GF-D8 (cell line): ENCODE data around the gene NCOA7.
"Not testable (repeated sequence)": the region's sequence is repeated elsewhere in the genome, so short reads cannot be mapped to it uniquely, and the experiment has no call there.

Experiments used
- DNase-seq: peaks from one replicate; lab custom pipeline; 2025; lab: John Stamatoyannopoulos, UW

NCOA7 gene

DNA sequence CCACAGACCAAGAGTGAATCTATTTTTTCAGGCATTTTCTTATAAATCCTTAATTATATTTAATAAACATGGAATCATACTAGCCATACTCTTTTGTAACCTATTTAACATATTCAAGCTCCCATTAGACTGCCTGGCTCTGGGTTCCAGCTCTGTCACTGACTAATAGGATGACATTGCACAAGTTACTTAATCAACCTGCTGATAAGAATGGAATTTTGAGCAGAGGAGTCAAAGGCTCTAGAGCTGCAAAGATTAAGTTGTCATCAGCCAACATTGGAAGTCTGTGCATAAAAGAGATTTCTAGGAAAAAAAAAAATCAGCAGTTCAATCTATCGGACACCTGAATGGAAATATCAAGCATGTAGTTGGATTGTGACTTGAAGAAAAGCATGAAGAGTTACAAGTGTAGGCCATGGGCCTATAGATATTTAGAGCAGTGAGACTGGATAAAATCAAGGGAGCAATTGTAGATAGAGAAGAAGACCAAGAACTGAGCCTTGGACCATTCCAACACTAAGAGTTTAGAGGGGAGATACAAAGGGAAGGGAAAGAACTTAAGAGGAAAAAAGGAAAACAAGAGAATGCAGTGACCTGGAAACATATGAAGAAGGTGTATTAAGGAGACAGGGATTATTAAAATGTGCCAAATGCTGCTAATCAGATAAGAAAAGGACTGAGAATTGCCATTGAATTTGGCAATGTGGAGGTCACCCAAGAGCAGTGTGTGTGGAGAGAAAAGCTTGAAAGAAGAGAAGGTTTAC is 154.8 kb downstream of the NCOA7 start:
- DNase-seq = peak; percentile 40

DNA sequence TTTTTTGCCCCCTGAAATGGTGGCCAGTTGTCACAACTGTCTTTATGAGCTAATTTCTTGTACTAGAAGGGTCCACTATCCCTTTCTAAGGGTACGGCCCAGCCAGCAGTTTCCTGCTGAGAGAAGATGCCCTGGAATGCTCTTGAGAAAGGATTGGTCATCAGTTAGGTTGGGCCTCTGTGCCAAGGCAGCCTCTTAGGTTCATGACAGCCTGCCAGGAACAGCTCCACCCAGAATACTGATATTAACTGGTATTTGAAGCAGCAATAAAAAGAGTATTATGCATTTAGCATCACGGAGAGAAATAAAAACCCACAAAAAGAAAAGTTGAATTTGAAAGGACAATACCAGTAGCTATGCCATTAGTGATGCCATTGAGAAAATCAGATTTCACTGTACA is 156.9 kb downstream of the NCOA7 start:
- DNase-seq = no peak

DNA sequence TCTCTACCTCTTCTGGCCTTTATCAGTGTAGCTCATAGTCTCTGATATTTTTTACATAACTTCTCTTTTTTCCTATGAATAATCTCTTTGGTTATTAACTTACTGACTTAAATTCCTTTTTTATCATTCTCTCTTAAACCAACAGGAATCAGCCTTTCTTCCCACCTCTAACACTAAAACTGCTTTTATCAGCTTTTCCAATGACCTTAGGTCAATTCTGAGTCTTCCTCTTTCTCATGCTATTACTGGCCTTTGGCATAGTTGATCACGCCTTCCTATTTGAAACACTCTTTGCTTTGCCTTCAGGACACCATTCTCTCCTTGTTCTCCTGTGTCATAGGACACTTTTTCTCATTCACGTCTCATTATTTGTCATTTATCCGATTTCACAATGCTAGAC is 157.7 kb downstream of the NCOA7 start:
- DNase-seq = no peak

DNA sequence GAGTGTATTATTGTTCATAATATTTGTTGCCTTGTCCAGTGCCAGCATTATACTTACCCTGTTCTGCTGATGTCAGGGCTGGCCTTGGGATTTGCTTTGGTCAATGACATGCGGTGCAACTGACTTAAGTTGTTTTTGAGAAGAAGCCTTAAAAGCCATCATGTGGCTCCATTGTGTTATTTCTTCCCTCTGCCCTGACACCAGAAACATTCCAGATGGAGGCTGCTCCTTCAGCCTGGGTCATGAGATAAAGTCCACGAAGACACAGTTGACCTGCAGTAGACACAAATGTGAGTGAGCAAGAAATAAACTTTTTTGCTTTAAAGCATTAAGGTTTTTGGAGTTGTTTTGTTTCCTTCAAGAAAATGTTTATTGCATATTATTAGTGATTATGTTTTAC is 158.3 kb downstream of the NCOA7 start:
- DNase-seq = no peak

- DNase-seq = no peak
Measured at GRCh38 chr6:125950293-125950692, 159.5 kb downstream of the NCOA7 start.

DNA sequence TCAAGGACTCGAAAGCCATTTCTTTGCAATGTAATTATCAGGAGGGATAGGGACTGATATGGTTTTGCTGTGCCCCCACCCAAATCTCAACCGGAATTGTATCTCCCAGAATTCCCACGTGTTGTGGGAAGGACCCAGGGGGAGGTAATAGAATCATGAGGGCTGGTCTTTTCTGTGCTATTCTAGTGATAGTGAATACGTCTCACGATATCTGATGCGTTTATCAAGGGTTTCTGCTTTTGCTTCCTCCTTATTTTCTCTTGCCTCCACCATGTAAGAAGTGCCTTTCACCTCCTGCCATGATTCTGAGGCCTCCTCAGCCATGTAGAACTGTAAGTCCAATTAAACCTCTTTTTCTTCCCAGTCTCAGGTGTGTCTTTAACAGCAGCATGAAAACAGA is 160.0 kb downstream of the NCOA7 start:
- DNase-seq = not testable (repeated sequence)

DNA sequence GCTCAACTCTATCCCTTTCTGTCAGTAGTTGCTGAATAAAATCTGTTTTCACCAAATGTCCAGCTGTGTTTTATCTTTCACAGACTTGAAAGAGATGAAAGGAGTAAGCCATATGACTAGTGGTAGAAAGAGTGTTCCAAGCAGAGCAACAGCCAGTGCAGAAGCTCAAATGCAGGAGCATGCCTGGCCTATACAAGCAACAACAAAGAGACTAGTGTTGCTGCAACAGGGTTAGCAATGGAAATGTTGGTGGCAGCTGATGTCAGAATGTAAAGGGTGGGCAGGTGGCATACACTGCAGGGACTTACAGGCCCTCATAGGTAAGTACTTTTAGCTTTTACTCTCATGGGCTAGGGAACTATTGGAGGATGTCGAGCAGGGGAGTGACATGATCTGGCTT is 160.6 kb downstream of the NCOA7 start:
- DNase-seq = no peak

DNA sequence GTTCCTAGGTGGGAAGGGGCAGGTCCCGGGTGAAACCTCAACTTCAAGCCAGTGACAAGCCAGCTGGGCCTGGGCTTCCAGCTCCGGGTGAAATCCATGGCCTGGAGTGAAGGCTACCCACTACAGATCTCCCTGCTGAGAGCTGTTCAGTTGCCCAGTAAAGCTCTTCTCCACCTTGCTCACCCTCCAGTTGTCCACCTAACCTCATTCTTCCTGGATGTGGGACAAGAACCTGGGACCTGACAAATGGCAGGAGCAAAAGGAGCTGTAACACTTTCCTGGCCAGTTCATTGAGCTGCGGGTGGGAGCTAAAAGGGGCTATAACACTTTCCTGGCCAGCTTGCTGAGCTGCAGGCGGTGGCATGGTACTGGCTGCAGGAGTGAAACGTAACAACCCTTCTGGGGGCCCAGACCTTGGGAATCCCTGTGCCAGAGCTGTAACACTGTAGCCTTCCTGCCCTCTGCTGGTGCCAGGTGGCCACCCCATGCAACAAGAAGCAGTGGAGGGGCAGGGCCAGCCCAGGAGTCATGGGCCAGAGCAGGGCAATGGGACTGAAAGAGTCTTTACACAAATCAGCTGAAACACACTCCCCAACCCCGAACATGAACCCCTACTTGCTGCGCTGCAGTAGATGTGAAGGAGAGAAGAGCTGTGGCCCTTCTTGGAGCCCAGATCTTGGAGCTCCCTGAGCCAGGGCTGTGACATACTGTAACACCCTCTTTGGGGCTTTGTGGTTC is 162.2 kb downstream of the NCOA7 start:
- no peak for DNase-seq

DNA sequence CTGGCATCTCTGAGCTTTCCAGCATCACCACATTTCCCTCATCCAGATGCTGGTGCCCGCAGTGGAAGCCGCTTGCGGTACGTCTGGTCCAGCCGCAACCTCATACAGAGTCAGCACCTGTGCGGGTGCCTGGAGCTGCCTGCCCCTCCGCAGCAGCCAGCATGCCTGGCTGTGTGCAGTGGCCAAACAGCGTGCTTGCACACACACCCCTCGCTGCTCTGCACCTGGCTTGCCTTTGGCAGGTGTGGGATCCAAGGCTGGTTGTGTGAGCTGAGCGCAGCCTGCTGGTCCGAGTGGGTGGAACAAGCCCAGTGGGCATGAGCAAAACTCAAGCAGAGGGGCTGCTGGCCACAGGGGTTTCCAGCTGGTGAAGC is 162.7 kb downstream of the NCOA7 start:
- DNase-seq = no peak

DNA sequence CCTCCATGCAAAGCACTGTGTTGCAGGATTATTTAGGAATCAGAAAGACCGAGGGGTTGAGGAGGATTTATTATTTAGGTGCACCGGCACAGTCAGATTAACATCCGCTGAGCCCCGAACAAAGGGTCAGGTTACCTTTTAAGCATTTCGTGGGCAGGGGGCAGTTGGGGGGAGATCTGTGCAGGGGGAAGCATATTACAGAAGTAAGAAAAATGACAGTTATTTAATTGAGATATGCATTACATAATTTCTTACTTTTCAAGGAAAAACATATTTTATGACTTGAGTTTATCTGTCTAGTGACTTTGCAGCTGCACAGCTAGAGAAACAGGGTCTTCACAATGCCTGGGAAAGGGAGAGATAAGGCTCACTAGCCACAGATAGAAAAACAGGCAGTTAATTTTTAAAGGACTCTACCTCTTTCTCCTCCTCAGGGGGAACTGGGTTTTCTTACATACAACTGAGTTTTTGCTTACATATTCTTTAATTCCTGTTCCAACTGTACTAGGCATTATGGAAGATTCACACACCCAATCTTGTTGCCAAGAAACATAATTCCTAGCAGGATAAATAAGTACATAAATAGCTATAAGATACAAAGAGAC is 164.1 kb downstream of the NCOA7 start:
- DNase-seq = no peak

DNA sequence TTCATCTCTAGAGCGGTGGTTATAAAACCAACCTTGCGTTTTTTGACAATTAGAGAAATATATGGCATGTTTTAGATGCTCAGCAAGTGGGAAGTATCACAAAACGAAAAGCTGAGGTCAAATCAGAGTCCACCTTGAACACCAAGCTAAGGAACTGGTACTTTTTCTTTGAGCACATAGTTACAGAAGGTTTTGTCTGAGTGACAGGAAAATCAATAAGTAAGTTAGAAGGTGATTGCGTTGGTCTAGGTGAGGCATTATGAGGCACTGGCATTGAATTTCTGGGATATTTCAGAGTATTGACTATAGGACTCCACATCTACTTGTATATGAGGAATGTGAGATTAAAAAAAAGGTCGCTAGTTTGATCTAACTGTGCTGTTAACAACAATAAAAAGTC is 165.2 kb downstream of the NCOA7 start:
- no peak for DNase-seq

- DNase-seq = peak; percentile 93
Measured at GRCh38 chr6:125956506-125957390, 166.0 kb downstream of the NCOA7 start, which contains the start of gene HINT3. HINT3 (plus strand) TSS chr6:125956770; CDS start chr6:125956978, 208 bp downstream.

- no peak for DNase-seq
Measured at GRCh38 chr6:125957391-125957693, 166.6 kb downstream of the NCOA7 start.

DNA sequence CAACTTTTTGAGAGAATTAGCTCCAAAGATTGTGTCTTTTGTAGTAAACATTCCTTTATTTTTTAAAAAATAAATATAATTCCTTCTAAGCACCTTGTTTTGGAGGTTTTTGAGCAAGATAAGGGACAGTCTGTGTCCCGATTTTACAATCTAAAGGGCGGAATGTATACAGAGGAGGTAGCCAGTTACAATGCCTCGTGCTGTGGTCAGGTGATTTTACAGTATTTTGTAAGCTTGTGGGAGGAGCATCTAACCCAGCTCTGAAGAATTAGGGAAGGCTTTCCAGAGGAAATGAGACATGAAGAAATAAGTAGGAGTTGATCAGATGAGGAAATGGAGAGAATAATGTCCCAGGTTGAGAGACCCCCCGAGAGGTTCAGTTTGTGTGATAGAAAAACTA is 167.1 kb downstream of the NCOA7 start:
- peak; percentile 63 for DNase-seq

- DNase-seq = no peak
Measured at GRCh38 chr6:125959041-125959440, 168.3 kb downstream of the NCOA7 start.

DNA sequence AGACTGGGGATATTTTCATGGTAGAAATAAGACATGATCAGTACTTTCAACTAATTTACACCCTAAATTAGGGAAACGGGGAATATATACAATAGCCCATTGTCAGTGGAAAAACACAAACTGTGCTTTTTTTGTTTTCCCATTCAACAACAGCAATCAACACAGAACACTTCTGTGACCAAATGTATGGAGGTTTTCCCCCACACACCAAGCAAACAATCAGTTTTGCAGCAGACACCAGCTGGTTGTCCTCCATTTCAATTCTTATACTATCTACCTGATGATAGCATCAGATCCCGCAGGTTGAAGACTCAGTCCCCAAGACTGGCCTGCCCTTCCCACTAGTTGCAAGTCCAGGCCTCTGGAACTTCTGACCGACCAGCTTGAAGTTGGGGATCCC is 170.4 kb downstream of the NCOA7 start:
- no peak for DNase-seq

DNA sequence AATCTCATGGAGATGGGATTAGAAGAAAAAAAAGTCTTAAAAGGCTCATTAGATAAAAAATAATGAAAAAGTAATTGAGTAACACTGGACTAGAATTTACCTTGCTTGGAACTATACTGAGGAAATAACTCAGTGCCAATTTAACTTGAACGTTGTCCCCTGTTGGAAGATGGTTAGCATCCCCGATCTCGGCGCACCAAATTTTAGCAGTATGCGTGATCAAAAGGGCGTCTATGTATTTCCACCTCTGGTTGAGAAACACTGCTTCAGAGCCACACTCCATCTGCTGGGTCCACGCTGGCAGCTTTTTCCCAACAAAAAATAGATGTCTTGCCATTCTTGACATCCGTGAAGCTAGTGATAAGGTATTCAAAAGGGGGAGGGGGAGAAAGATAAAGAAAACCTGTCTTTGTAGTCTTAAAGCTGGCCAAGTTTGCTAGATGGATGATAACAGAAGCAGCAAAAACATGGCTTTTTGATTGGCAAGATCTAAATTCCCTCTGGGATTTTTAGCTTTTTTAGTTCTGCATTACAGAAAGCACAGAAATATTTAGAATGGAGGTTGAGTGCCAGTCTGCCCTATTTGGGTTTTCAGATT is 172.2 kb downstream of the NCOA7 start:
- no peak for DNase-seq

DNA sequence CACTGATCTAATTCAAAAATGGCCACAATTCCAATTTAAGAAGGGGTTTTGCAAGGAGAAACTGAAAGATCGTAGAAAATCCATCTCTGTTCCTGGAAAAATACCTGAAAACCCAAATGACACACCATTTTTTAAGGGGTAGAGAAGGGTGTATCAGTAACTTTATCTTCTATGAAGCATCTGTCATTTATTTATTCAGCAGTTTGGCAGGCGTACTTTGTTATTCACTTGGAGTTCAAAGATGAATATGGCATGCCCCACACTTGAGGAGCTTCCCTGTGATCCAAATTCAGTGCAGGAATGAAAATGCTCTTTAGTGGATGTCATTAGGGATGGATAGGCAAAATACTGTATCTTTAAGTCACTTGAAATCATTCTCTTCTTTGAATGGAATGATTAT is 173.1 kb downstream of the NCOA7 start:
- no peak for DNase-seq

GRCh38 chr6:125966569-125966968 is 175.8 kb downstream of the NCOA7 start:
- DNase-seq = no peak

DNA sequence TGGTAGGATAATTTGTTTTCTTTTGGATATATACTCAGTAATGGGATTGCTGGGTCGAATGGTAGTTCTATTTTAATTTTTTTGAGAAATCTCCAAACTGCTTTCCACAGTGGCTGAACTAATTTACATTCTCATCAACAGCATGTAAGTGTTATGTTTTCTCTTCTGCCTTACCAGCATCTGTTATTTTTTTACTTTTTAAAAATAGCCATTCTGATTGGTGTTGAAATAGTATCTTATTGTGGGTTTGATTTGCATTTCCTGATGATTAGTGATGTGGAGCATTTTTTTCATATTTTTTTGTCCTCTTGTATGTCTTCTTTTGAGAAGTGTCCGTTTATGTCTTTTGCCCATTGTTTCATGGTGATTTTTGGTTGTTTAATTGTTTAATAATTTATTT is 177.7 kb downstream of the NCOA7 start:
- no peak for DNase-seq

DNA sequence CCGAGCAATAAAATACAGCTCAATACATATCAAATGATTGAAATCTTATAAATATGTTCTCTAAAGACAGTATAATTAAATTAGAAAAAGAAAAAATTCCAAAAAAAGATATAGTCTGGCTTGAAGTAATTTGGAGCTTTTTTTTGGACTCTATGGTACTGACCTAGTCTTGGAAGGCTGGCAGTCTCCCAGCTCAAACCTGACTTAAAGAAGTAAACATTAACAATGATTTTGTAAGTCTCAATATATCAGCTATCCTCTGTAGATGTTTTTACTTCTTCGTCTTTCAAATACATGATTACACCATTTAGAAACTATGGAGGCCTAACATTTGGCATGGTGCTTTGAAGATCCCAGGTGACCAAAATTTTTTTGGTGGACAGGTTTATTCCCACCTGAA is 180.0 kb downstream of the NCOA7 start:
- DNase-seq = no peak

DNA sequence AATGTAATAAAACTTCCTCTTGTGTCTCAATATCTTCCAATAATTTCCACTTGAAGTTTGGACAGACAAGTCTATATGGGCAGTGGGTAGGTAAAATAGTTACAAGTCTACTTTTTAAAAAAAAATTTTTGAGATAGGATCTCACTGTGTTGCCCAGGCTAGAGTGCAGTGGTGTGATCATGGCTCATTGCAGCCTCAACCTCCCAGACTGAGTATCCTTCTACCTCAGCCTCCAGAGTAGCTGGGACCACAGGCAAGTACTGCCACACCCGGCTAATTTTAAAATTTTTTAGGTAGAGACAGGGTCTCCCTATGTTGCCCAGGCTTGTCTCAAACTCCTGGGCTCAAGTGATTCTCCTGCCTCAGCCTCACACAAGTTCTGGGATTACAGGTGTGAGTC is 181.7 kb downstream of the NCOA7 start:
- DNase-seq = not testable (repeated sequence)
